Measurements from ENCODE around the gene ANKFY1. TPM values are rescaled to one million over a fixed set of nuclear protein-coding genes. Genes with fewer than 3 reads are reported as not detected.

Gene ANKFY1
- total RNA-seq (10 to 100 TPM; 28.4 to 65.1 (median 47.4) TPM), polyA plus RNA-seq (10 to 100 TPM; 13.7 to 34.8 TPM)
- long read RNA-seq, donor 1, partial matches to known transcripts, result 5 of 28 reads
- long read RNA-seq, donor 1, other reads (novel, unspliced or antisense), result 19 of 28 reads
- long read RNA-seq, donor 2, full-length matches to known transcripts, result 3 of 3 reads
- long read RNA-seq, donor 2, partial matches to known transcripts, result 0 of 3 reads
- long read RNA-seq, donor 2, other reads (novel, unspliced or antisense), result 0 of 3 reads
- long read RNA-seq, donor 3, full-length matches to known transcripts, result 2 of 14 reads
- long read RNA-seq, donor 3, partial matches to known transcripts, result 6 of 14 reads
- long read RNA-seq, donor 3, other reads (novel, unspliced or antisense), result 6 of 14 reads

GRCh38 chr17:4263282-4264215 is at the start of gene ANKFY1:
TSS of gene ANKFY1 (minus strand) at chr17:4263979. CDS start at chr17:4263941, 38 bp downstream.
- no peaks in the 10 kb centered on the region for H3K27me3 ChIP-seq
- peak within 1 kb of the TSS; percentile 52 to 61 for H3K27ac ChIP-seq
- WGBS, 3 donors, result 0 to 1% (median 0%) methylated on average over 76 to 85 of the region's 85 CpGs
- peak within 1 kb of the TSS; percentile 95 for H3K4me3 ChIP-seq
- TF ChIP-seq POLR2A (IDR thresholded peaks at IDR 0.05) (peak; percentile 47), EP300 (IDR thresholded peaks at IDR 0.05) (no peak), CTCF (IDR thresholded peaks at IDR 0.05) (peak in 2 of 3 donors; percentile 30)
- H3K4me1 ChIP-seq (ENCODE audit: insufficient read depth), result peaks cover 15% of the 10 kb centered on the region
- H3K36me3 ChIP-seq, result no peaks in the 10 kb centered on the region
- H3K9me3 ChIP-seq, result no peaks in the 10 kb centered on the region
- peak; percentile 95 to 98 (median 98) for DNase-seq
- intact Hi-C loops (cut with DNase I), result loop anchor here in 1 of 4 donors (5.0 kb wide), 1 partner anchor 36 kb away; no protein-coding TSS in a partner anchor

GRCh38 chr17:4310354-4311060 is 46.7 kb upstream of the ANKFY1 start:
- TF ChIP-seq EP300 (IDR thresholded peaks at IDR 0.05) (no peak), POLR2A (IDR thresholded peaks at IDR 0.05) (no peak), CTCF (IDR thresholded peaks at IDR 0.05) (no peak)
- no peaks in the 10 kb centered on the region for H3K27me3 ChIP-seq
- H3K9me3 ChIP-seq, result no peaks in the 10 kb centered on the region
- no peaks in the 10 kb centered on the region for H3K36me3 ChIP-seq
- WGBS, 3 donors, result 52 to 55% (median 52%) methylated on average over 6 of the region's 6 CpGs
- no peak for DNase-seq
- intact Hi-C loops (cut with DNase I), result loop anchor here in 1 of 4 donors (10.0 kb wide), 1 partner anchor 54 kb away; the partner anchor contains the start of gene UBE2G1
- peaks cover 9% of the 10 kb centered on the region for H3K4me1 ChIP-seq (ENCODE audit: insufficient read depth)
- H3K4me3 ChIP-seq, result no peak overlapping the region
- H3K27ac ChIP-seq, result no peak overlapping the region

- 14 to 21% (median 16%) methylated on average over 1 of the region's 1 CpG for WGBS, 3 donors
These were observed 46.1 kb upstream of the ANKFY1 start for GRCh38 chr17:4309897-4310296.

More at GRCh38 chr17:4309897-4310296, 46.1 kb upstream of the ANKFY1 start:
- no peak overlapping the region for H3K4me3 ChIP-seq
- H3K27me3 ChIP-seq, result no peaks in the 10 kb centered on the region
- no peaks in the 10 kb centered on the region for H3K9me3 ChIP-seq
- no peak for TF ChIP-seq POLR2A (IDR thresholded peaks at IDR 0.05)
- no peak for TF ChIP-seq EP300 (IDR thresholded peaks at IDR 0.05)
- TF ChIP-seq CTCF (IDR thresholded peaks at IDR 0.05), result no peak
- H3K27ac ChIP-seq, result no peak overlapping the region
- intact Hi-C loops (cut with DNase I), result loop anchor here in 1 of 4 donors (10.0 kb wide), 1 partner anchor 55 kb away; the partner anchor contains the start of gene UBE2G1
- H3K36me3 ChIP-seq, result no peaks in the 10 kb centered on the region
- peaks cover 9% of the 10 kb centered on the region for H3K4me1 ChIP-seq (ENCODE audit: insufficient read depth)
- DNase-seq, result no peak
